Measurements from ENCODE around the gene NOX3. TPM values are rescaled to one million over a fixed set of nuclear protein-coding genes. Genes with fewer than 3 reads are reported as not detected.

Gene NOX3
- total RNA-seq, 1 experiment from 2014 or later: not detected

- H3T11ph ChIP-seq (ENCODE audit: low read length): no peak overlapping the region
- no peaks in the 10 kb centered on the region for H3K79me2 ChIP-seq (ENCODE audit: insufficient read depth, low read length)
- no peak overlapping the region for H2AFZ ChIP-seq (ENCODE audit: low read length)
- no peaks in the 10 kb centered on the region for H4K20me1 ChIP-seq (ENCODE audit: control insufficient read depth, insufficient read depth, insufficient read length)
- no peak overlapping the region for H2AK5ac ChIP-seq (ENCODE audit: insufficient read length, low read length)
- H3K4ac ChIP-seq (ENCODE audit: low read depth, low read length): no peak overlapping the region
- H2BK5ac ChIP-seq (ENCODE audit: insufficient read length, low read length): no peak overlapping the region
- H2BK120ac ChIP-seq (ENCODE audit: low read depth, low read length, poor library complexity, severe bottlenecking): no peak overlapping the region
- TF ChIP-seq CTCF (conservative IDR thresholded peaks at IDR 0.05): no peak
- H3K9ac ChIP-seq (ENCODE audit: extremely low read depth, insufficient read length, low read length): no peak overlapping the region
- H3K9me3 ChIP-seq (ENCODE audit: control insufficient read depth, low read depth, low read length): no peaks in the 10 kb centered on the region
- H3K18ac ChIP-seq (ENCODE audit: insufficient read length, low read depth, low read length): no peak overlapping the region
- H3K27ac Mint-ChIP-seq: no peak overlapping the region
- H3K4me3 Mint-ChIP-seq: no peak overlapping the region
- no peaks in the 10 kb centered on the region for H3K4me1 ChIP-seq (ENCODE audit: insufficient read depth, low read length)
- no peaks in the 10 kb centered on the region for H3K79me1 ChIP-seq (ENCODE audit: insufficient read depth, low read depth, low read length, poor library complexity, severe bottlenecking)
- H3K23me2 ChIP-seq (ENCODE audit: insufficient read length, low read depth, low read length, poor library complexity, severe bottlenecking): no peaks in the 10 kb centered on the region
- no peak overlapping the region for H4K91ac ChIP-seq (ENCODE audit: insufficient read length, low read depth, low read length)
- H3K27me3 ChIP-seq (ENCODE audit: insufficient read depth, low read length): no peaks in the 10 kb centered on the region
- H3K4me2 ChIP-seq (ENCODE audit: insufficient read depth, insufficient read length, low read length): no peak overlapping the region
- peaks cover 4 to 8% of the 10 kb centered on the region in 2 experiments; a peak in 4 of 5 replicates for H3K9me3 Mint-ChIP-seq
- no peak overlapping the region for H3K27ac ChIP-seq (ENCODE audit: insufficient read length, low read depth, low read length)
- no peak overlapping the region for H3K23ac ChIP-seq (ENCODE audit: insufficient read length, low read depth, low read length)
- no peak overlapping the region for H3K14ac ChIP-seq (ENCODE audit: insufficient read depth, low read length)
- no peaks in the 10 kb centered on the region for H3K36me3 Mint-ChIP-seq (ENCODE audit: insufficient read depth in 1 of 3, low read depth in 3 of 3)
- no peak overlapping the region for H4K5ac ChIP-seq (ENCODE audit: insufficient read length, low read depth, low read length)
- no CpG with 5 or more reads among the region's 4 CpGs for WGBS (ENCODE audit: extremely low coverage, insufficient read length, low lambda C conversion rate)
- no peaks in the 10 kb centered on the region for H3K27me3 Mint-ChIP-seq (ENCODE audit: low read depth)
- H3K4me1 Mint-ChIP-seq: peaks cover 0 to 6% of the 10 kb centered on the region in 2 experiments; a peak in 1 of 4 replicates
- H3K56ac ChIP-seq (ENCODE audit: insufficient read length, low read depth, low read length): no peak overlapping the region
- H2BK20ac ChIP-seq (ENCODE audit: low read depth, low read length, poor library complexity, severe bottlenecking): no peak overlapping the region
- H4K8ac ChIP-seq (replicated peaks; ENCODE audit: insufficient read length, low read depth, low read length): no peak overlapping the region
- no peak for DNase-seq
- H2BK15ac ChIP-seq (ENCODE audit: low read depth, low read length): no peak overlapping the region
- no peak overlapping the region for H2BK12ac ChIP-seq (ENCODE audit: insufficient read length, low read depth, low read length)
Measured at GRCh38 chr6:155499574-155499973, 43.9 kb upstream of the NOX3 start.
